Naive thymus-derived CD8-positive, alpha-beta T cell (primary cell): ENCODE data around the gene CIB4. TPM values are rescaled to one million over a fixed set of nuclear protein-coding genes. Genes with fewer than 3 reads are reported as not detected.
A peak's percentile ranks its signal among the peaks of the same experiment; 100 is the strongest.

ENCODE experiments used
- ATAC-seq, 2 donors: fragments of 150-1000 bp; cut with Tn5 transposase in 1 of 2; sonication (Bioruptor Pico), chemical (Tn5 transposase) in 1 of 2; 1 replicate in 1 of 2; 2 replicates in 1 of 2; pipeline ENCODE4 v1.10.0; 2021; ENCODE audit warnings: mild to moderate bottlenecking in 2 of 2, moderate library complexity in 2 of 2
- POLR2A ChIA-PET: fragments of 350-600 bp; sonication (Branson Sonifier 250); formaldehyde crosslinking; loops from one replicate; lab custom pipeline; 2021; ENCODE audit warnings: antibody characterized with exemption; lab: Charles Lee
- DNase-seq, 10 donors: peaks; one replicate each; pipeline versions ENCODE4 v3.0.0 to v3.0.0-alpha.2; 2020 to 2022
- H3K27ac Mint-ChIP-seq, 10 donors: one replicate each; pipeline ENCODE4 v1.8.0; 2020 to 2022; ENCODE audit warnings: mild to moderate bottlenecking in 10 of 10, mixed read lengths in 10 of 10, moderate library complexity in 4 of 10, inconsistent platforms in 1 of 10
- H3K27me3 Mint-ChIP-seq, 5 donors: one replicate each; pipeline ENCODE4 v1.8.0; 2021 to 2022; ENCODE audit warnings: mixed read lengths in 5 of 5
- H3K36me3 Mint-ChIP-seq, 3 donors: one replicate each; pipeline ENCODE4 v1.8.0; 2020 to 2022; ENCODE audit warnings: mixed read lengths in 3 of 3, mild to moderate bottlenecking in 2 of 3, inconsistent platforms in 1 of 3
- H3K4me1 Mint-ChIP-seq, 4 donors: one replicate each; pipeline ENCODE4 v1.8.0; 2021 to 2022; ENCODE audit warnings: mixed read lengths in 4 of 4
- H3K4me3 Mint-ChIP-seq, 10 donors: one replicate each; pipeline ENCODE4 v1.8.0; 2020 to 2022; ENCODE audit warnings: mild to moderate bottlenecking in 10 of 10, mixed read lengths in 10 of 10, moderate library complexity in 6 of 10, inconsistent platforms in 1 of 10
- H3K9me3 Mint-ChIP-seq, 9 donors: one replicate each; pipeline ENCODE4 v1.8.0; 2020 to 2022; ENCODE audit warnings: mixed read lengths in 9 of 9, mild to moderate bottlenecking in 3 of 9, inconsistent platforms in 1 of 9, moderate library complexity in 1 of 9
- polyA plus RNA-seq, 3 donors: library from polyadenylated mRNA; unstranded; fragments of 300-500 nt; fragmentation: Illumina TruSeq; gene quantifications; one replicate each; pipeline ENCODE4 v1.2.3, GENCODE V29; 2021
- total RNA-seq, 8 experiments: library from RNA in 2 of 8; stranded (reverse) in 2 of 8; gene quantifications; one replicate each; pipeline ENCODE4 v1.2.3 and lab custom pipeline; 2021 to 2026

Gene CIB4
- total and polyA plus RNA-seq, 5 experiments from 2014 or later, result not detected

- DNase-seq (no peak), ATAC-seq (no peak)
- no peaks in the 10 kb centered on the region for H3K9me3 Mint-ChIP-seq
- peaks cover 0 to 25% (median 10%) of the 10 kb centered on the region in 5 donors for H3K27me3 Mint-ChIP-seq
- H3K4me1 Mint-ChIP-seq, result no peaks in the 10 kb centered on the region
- H3K4me3 Mint-ChIP-seq, result no peak overlapping the region
- peak overlapping the region in 1 of 10 donors; percentile 37 for H3K27ac Mint-ChIP-seq
- POLR2A ChIA-PET, result no interaction called here
- no peaks in the 10 kb centered on the region for H3K36me3 Mint-ChIP-seq
These were observed 62.0 kb downstream of the CIB4 start for GRCh38 chr2:26579025-26579722.

- Mint-ChIP-seq H3K4me3 (no peak overlapping the region), H3K27ac (no peak overlapping the region), H3K9me3 (no peaks in the 10 kb centered on the region), H3K4me1 (no peaks in the 10 kb centered on the region), H3K36me3 (no peaks in the 10 kb centered on the region), H3K27me3 (peaks cover 0 to 26% (median 10%) of the 10 kb centered on the region in 5 donors)
- DNase-seq, result peak in 1 of 10 donors; percentile 50
- ATAC-seq, result no peak
- POLR2A ChIA-PET, result no interaction called here
These were observed 62.6 kb downstream of the CIB4 start for GRCh38 chr2:26578581-26578980.

GRCh38 chr2:26578113-26578458 is 63.1 kb downstream of the CIB4 start:
- no peak overlapping the region for H3K27ac Mint-ChIP-seq
- H3K9me3 Mint-ChIP-seq, result no peaks in the 10 kb centered on the region
- DNase-seq (no peak), ATAC-seq (no peak)
- POLR2A ChIA-PET, result no interaction called here
- H3K4me3 Mint-ChIP-seq, result no peak overlapping the region
- H3K27me3 Mint-ChIP-seq, result peaks cover 0 to 31% (median 13%) of the 10 kb centered on the region in 5 donors
- no peaks in the 10 kb centered on the region for H3K36me3 Mint-ChIP-seq
- H3K4me1 Mint-ChIP-seq, result no peaks in the 10 kb centered on the region

- Mint-ChIP-seq H3K36me3 (no peaks in the 10 kb centered on the region), H3K27ac (no peak overlapping the region), H3K27me3 (peaks cover 0 to 34% (median 13%) of the 10 kb centered on the region in 5 donors), H3K4me1 (no peaks in the 10 kb centered on the region), H3K4me3 (no peak overlapping the region), H3K9me3 (no peaks in the 10 kb centered on the region)
- DNase-seq (peak; percentile 20 to 74 (median 56)), ATAC-seq (peak; percentile 78 to 91)
- POLR2A ChIA-PET, result no interaction called here
These were observed 63.6 kb downstream of the CIB4 start for GRCh38 chr2:26577442-26578112.

- POLR2A ChIA-PET, result no interaction called here
- no peaks in the 10 kb centered on the region for H3K9me3 Mint-ChIP-seq
- ATAC-seq, result no peak
- H3K4me1 Mint-ChIP-seq, result no peaks in the 10 kb centered on the region
- DNase-seq, result peak in 1 of 10 donors; percentile 27
- no peak overlapping the region for H3K27ac Mint-ChIP-seq
- H3K27me3 Mint-ChIP-seq, result peaks cover 0 to 33% (median 13%) of the 10 kb centered on the region in 5 donors
- H3K36me3 Mint-ChIP-seq, result no peaks in the 10 kb centered on the region
- no peak overlapping the region for H3K4me3 Mint-ChIP-seq
These were observed 64.4 kb downstream of the CIB4 start for GRCh38 chr2:26576565-26577441.

- Mint-ChIP-seq H3K4me1 (no peaks in the 10 kb centered on the region), H3K27me3 (peaks cover 0 to 25% (median 13%) of the 10 kb centered on the region in 5 donors), H3K36me3 (no peaks in the 10 kb centered on the region), H3K4me3 (no peak overlapping the region), H3K27ac (peak overlapping the region in 2 of 10 donors; percentile 63 to 66), H3K9me3 (no peaks in the 10 kb centered on the region)
- POLR2A ChIA-PET, result no interaction called here
- ATAC-seq, result no peak
- DNase-seq, result peak in 1 of 10 donors; percentile 34
These were observed 65.2 kb downstream of the CIB4 start for GRCh38 chr2:26575836-26576564.

- Mint-ChIP-seq H3K4me3 (no peak overlapping the region), H3K27ac (peak overlapping the region in 2 of 10 donors; percentile 43 to 66), H3K27me3 (peaks cover 0 to 30% (median 18%) of the 10 kb centered on the region in 5 donors), H3K36me3 (no peaks in the 10 kb centered on the region), H3K4me1 (no peaks in the 10 kb centered on the region), H3K9me3 (no peaks in the 10 kb centered on the region)
- DNase-seq, result peak in 1 of 10 donors; percentile 43
- POLR2A ChIA-PET, result no interaction called here
- no peak for ATAC-seq
These were observed 66.1 kb downstream of the CIB4 start for GRCh38 chr2:26574900-26575560.

- Mint-ChIP-seq H3K9me3 (no peaks in the 10 kb centered on the region), H3K27ac (peak overlapping the region in 1 of 10 donors; percentile 26), H3K4me1 (no peaks in the 10 kb centered on the region), H3K4me3 (no peak overlapping the region), H3K36me3 (no peaks in the 10 kb centered on the region), H3K27me3 (peaks cover 0 to 30% (median 19%) of the 10 kb centered on the region in 5 donors)
- peak in 1 of 10 donors; percentile 45 for DNase-seq
- POLR2A ChIA-PET, result no interaction called here
- no peak for ATAC-seq
These were observed 66.9 kb downstream of the CIB4 start for GRCh38 chr2:26574066-26574899.

- peaks cover 0 to 33% (median 15%) of the 10 kb centered on the region in 5 donors for H3K27me3 Mint-ChIP-seq
- no peaks in the 10 kb centered on the region for H3K36me3 Mint-ChIP-seq
- peak in 1 of 10 donors; percentile 58 for DNase-seq
- POLR2A ChIA-PET, result no interaction called here
- no peaks in the 10 kb centered on the region for H3K9me3 Mint-ChIP-seq
- H3K4me3 Mint-ChIP-seq, result no peak overlapping the region
- H3K27ac Mint-ChIP-seq, result peak overlapping the region in 1 of 10 donors; percentile 57
- ATAC-seq, result no peak
- no peaks in the 10 kb centered on the region for H3K4me1 Mint-ChIP-seq
These were observed 67.8 kb downstream of the CIB4 start for GRCh38 chr2:26573241-26573925.

- peak in 1 of 10 donors; percentile 14 for DNase-seq
These were observed 68.6 kb downstream of the CIB4 start for GRCh38 chr2:26572591-26572990.

GRCh38 chr2:26571316-26571715 is 69.8 kb downstream of the CIB4 start:
- Mint-ChIP-seq H3K4me1 (no peaks in the 10 kb centered on the region), H3K27ac (no peak overlapping the region), H3K9me3 (no peaks in the 10 kb centered on the region), H3K27me3 (peaks cover 1 to 36% (median 12%) of the 10 kb centered on the region in 5 donors), H3K4me3 (no peak overlapping the region), H3K36me3 (no peaks in the 10 kb centered on the region)
- POLR2A ChIA-PET, result no interaction called here
- DNase-seq, result peak in 1 of 10 donors; percentile 8
- no peak for ATAC-seq

More at GRCh38 chr2:26572591-26572990, 68.6 kb downstream of the CIB4 start:
- Mint-ChIP-seq H3K9me3 (no peaks in the 10 kb centered on the region), H3K36me3 (no peaks in the 10 kb centered on the region), H3K4me3 (no peak overlapping the region), H3K4me1 (no peaks in the 10 kb centered on the region), H3K27me3 (peaks cover 0 to 36% (median 16%) of the 10 kb centered on the region in 5 donors), H3K27ac (no peak overlapping the region)
- POLR2A ChIA-PET, result no interaction called here
- ATAC-seq, result no peak
